SKM-1 (cell line): ENCODE measurements around the gene PAX5.

Experiments used
- DNase-seq: peaks from one replicate; lab custom pipeline; 2025; ENCODE audit not compliant: unreplicated experiment; lab: John Stamatoyannopoulos, UW

PAX5 gene

DNA sequence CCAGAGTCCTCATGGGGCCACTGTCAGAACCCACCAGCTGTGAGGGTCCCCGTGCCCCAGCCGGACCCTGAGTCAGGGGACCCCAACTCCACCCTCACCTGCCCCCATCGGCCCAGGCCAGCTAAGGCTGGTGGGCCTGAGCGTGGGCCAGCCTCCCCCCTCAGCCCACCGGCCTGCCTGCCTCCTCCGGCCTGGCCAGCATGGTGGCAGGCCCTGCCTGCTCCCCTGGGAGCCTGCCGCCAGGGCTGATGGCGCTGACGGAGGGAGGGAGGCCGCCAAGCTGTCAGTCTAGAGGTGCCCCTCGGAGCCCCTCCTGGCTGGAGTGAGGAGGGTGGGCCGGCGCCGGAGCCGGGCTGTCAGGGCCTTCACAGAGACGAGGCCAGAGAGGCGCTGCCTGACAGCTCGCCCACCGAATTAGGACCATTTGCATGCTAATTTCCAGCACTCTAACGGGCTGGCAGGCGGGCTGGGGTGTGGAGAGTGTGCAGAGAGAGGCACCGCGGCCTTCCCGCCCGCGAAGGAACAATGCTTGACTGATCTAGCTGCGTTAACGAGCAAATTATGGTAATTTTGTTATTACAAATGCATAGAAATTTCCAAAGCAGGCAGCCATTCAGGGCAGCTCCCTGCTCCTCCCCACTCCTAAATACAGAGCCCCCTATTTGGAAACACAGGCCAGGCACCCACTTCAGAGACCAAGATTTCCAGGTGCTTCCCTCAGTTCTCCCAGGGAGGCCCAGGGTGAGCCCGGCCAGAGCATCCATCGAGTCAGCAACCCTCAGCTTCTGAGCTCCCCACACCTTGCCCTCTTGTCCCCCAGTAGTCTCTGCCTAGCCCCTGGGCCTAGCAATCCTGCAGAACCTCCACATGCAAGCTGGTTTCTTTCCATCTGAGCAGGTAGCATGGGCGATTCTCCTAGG, 169.3 kb downstream of the PAX5 start:
- DNase-seq: no peak

DNA sequence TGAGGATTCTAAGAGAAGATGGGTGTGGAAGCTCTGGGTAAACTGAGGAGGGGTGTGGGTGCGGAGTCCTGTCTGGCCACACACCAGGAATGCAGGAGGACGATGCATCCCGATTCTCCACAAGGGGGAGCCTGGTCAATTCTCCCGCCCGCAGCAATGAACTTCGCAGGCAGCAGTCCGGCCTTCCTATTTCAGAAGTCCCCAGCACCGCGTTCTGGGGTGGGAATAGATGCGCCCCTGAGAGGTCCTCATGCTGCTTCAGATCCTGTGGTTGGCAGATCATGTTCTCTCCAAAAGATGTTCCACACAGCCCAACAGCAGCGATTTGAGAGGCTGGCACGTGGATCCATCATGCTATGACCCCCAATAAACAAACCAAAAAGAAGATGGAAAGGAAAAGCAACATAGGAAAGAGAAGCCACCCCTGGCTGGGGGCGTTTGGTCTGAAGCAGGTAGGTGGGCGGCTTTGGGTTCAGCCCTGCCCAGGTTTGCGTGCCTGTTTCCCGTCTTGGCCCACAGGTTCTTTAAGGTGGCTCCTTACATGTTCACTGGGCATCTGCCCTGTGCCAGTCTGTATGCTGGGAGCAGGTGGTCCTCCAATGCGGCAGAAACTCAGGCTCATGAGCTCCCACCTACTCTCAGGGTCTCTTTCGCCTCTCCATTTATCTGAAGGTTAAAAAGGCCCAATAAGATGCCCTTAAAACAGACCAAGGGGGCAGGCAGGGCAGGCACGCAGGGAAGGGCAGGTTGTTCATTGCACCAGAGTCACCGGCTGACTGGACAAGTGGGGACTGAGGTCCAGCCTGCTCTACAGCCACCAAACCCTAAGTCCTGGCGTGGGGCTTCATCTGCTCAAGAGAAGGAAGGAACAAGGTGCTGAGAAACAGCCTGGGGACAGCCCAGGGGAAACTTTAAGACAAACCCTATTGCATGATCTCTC, 171.6 kb downstream of the PAX5 start:
- no peak for DNase-seq

DNA sequence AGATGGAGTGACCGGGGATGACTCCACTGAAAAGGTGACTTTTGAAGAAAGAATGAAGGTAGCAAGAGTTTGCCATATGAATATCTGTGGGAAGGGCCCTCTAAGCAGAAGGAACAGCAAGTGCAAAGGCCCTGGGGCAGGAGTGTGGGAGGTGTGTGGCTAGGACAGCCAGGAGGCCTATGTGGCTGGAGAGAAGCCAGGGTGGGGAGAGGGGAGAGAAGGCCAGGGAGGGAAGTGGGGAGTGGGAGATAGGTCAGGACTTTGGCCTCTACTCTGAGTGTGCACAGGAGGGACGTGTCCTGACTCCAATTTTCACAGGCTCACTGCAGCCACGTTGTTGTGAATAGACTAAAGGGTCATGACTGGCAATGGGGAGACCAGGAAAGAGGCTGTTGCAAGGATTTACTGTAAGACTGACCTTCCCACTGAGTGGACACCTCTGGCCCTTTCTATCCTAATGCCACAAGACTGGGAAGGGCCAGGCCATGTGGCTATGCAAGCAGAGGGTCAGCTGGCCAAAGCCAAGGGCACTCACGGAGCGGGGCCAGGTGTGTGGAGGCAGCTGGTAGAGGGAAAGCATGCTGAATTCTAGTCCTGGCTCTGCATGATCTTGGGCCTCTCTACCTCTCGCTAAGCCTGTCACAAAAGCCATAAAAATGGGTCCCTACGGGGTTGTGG, 172.4 kb downstream of the PAX5 start:
- DNase-seq: no peak

DNA sequence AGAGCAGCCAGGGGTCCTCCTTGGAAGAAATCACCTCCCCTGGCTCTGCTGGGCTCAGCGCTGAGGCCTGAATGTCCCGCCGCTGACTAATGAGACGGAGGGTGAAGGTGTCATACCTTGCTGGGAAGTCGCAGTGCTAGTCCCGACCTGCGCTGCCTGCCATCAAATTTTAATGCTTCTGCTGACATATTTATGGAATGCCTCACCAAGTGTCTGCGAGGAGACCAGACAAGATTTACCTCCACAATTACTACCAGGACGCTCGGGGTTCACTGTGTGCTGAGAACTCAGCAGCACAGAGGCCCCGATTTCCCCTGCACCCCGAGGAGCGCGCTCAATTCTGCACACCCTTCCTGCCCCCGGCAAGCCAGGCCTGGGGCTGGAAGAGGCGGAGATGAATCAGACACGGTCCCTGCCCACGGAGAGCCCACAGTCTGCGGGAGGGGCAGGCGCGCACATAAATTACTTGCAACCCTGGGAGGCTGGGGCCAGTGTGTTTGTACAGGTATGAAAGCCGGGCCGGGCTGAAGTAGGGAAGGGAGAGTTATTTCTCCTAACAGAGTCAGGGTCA, 175.2 kb downstream of the PAX5 start:
- no peak for DNase-seq

DNA sequence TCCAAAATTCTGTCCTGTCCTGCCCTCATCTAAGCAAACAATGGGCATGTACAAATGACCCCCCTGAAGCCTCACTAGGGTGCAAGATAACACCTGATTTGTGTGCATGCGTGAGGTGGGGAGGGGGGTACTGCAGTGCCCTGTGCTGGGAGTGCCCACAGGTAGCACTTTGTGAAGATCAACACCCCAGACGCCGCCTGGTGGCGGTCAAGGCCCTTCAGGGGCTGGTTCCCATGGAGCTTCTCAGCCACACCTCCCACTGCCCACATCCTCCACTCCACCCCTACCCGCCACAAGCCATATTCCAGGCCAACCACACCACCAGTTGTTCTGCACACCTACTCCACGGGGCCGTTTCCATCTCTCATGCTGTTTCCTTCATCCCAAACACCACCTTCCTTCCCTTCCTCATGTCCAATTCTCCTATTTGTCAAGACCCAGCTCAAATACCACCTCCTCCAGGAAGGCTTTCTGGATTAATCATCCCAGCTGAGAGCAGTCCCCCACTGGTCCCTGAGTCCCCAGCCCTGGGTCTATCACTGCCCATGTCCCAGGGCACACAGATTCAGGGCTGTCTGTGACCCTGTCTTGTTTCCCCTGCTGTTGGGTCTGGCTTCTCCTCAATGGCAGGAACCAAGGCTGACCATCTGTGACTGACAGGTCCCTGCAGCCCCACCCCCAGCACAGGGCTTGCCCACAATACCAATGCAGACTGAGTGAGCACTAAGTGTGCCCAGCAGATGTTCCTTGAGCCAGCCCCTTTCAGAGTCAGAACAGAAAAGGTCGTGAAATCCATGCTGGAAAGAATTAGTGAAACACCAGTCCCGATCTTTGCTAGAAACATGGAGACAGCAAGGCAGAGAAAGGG, 178.4 kb downstream of the PAX5 start:
- peak; percentile 24 for DNase-seq

DNA sequence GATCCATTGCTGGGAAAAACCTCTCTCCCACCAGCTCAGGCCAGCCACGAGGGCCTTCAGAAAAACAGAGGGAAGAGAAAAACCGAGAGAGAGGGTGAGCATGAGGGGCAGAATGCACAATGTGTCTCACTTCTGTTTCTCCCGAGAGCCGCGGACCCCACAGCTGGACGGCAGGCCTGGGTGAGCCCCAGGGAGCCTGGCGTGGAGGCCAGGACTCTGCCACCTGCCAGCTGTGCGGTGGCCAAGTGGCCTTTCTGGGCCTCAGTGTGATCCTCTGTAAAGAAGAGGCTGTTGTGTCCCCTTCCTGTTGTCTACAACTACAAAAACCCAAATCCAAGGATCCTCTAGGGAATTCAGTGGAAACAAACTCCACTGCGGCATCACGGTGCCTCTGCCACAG, 179.3 kb downstream of the PAX5 start:
- DNase-seq: no peak

DNA sequence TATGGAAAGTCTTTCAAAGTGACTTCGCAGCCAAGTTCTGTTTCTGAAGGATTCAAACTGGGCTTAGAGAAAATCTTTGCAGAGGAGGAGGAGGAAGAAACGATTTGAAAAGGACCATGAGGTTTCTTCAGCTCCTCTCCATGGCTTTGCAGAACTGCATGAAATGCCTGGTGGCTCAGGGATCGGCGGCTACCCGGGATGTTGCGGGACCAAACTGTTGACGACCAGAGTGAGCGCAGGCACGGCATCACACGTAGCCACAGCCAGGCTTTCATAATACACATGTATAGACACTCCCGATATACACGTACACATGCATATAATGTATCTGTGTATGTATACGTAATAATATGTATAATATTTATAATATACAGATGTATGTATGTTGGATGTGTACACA, 180.0 kb downstream of the PAX5 start:
- no peak for DNase-seq

DNA sequence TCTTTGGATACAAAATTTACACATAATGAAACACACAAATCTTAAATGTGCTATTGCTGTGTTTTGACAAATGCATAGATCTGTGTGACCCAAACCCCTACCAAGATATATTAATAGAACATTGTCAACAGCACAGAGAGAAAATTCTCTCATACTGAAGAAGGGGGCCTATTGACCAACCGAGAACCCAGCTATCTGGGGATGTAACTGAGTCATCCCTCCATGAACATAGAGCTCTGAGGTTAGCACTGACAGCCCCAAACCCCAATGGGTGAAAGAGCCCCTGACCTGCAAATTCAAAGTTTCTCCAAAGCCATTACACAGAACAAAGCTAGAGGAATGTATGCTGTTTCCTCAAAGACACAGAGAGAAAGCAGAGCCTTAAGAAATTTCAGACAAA, 180.8 kb downstream of the PAX5 start:
- no peak for DNase-seq

DNA sequence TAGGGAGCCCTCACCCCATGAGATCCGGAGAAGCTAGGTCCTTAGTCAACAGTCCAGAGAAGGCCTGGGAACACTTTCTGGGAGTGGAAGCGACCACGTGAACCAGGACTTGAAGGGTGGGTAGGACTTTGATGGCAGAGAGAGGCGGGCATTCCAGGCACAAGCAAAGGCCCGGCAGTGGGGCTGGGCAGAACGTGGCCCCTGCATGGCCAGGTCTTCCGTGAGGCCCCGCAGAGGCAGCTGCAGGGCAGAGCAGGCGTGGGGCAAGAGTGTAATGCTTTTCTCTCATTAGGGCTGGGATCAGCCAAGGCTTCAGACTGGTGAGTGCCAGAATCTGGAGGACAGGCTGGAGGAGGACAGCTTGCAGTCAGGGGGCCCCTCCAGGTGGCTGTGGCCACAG, 184.1 kb downstream of the PAX5 start:
- DNase-seq: no peak

DNA sequence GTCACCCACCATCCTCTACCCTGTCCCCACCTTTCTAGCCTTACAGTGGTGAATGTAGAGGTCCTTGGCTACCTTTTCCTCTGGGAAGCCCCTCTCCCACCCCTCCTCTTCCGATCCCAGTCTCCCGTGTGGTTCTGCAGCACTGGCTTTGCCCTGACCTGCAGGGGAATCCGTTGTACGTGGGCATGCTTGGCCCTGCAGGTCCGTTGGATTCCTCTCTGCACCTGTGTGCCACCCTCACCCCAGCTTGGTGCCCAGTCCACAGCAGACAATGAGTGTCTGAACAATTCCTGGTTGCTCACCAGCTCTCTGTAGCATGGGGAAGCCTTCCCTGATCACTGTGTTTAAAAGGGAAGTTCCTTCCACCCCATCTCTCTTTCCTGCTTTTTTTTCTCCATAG, 185.1 kb downstream of the PAX5 start:
- DNase-seq: no peak

DNA sequence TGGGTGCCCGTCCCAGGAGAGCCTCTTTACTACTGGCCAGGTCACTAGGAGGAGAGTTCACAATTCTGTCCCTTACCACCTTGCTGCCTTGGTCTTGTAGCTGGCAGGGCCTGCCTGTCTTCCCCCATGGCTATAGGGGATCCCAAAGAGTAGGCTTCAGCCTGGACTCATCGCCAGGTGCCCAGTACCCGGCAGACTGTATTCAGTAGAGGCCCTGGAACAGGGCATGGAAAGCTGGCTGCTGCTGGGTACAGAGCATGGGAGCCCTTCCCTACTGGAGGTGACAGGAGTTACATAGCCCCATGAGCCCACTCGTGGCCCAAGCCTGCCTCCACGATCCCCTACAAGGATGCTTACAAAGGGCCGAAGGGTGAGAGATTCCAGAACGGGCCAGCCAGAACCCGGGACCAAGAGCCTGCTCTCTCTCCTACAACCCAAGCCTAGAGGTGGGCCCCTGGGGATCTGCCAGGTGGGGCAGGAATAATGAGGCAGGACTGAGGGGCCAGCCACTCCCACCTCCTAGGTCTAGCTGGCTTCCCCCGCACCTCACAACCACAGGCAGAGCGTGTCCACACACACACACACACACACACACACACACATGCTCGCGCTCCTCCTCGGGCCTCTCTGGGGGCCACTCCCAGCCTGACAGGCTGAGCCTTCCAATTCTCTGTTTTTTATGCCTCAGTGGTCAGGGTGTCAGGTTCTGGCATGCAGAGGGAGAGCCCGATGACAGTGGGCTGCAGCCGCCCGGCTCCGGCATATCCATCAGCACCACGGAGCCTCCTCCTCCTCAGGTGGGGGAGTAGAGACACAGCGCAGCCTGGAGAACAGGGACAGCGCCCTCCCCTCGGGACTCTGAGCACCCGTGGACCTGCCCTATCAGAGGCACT, 186.0 kb downstream of the PAX5 start:
- DNase-seq: no peak

DNA sequence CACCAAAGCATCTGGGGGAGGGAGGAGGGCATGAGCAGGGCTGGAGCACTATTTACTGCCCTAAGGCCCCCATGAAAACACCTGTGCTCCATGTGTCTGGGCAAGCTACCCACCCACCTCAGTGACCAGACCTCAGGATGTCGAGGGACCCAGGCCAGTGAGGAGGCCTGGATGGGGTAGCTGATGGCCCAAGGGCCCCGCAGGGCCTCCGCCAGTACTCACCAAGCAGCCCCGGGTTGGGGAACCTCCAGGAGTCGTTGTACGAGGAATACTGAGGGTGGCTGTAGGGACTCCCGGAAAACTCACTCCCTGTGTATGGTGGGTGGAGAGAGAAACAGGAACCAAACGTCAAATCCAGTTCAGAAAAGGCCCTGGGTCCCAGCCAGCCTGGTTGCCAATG, 187.4 kb downstream of the PAX5 start:
- DNase-seq: no peak

DNA sequence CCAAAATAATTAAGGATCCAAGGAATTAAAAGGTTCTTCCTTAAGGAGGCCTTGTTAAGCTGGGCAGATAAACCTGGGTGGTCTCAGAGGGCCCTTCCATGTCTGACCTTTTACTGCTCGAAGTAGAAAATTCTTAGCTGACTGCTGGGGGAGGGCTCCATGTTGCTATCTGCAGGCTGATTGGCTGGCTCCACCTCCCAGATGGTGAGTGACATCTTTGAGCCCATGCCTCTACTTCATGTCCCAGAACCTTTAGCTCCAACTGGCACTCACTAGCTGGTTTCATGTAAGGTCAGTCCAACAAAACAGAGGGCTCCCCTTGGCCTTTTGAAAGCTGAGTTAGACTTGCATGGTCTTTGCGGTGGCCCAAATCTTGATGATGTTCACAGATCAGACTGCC, 188.2 kb downstream of the PAX5 start:
- no peak for DNase-seq

DNA sequence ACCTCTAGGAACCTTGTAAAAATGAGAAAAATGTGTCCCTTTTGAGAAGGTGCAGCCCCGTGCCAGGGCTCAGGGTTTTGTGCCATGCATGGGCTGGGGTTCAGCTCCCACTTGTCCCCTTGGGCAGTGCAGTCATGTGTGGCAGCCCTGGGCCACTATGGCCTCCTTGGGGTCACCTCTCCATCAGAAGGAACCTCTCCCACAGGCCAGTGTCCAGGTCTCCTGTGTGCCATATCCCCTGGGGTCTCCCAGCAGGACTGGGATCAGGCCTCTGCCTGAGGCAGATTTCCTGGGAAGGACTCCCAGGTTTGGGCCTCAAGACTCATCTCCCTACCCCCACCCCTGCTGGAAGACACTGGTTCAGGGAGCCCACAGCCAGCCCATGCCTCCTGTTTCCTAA, 189.1 kb downstream of the PAX5 start:
- DNase-seq: no peak

DNA sequence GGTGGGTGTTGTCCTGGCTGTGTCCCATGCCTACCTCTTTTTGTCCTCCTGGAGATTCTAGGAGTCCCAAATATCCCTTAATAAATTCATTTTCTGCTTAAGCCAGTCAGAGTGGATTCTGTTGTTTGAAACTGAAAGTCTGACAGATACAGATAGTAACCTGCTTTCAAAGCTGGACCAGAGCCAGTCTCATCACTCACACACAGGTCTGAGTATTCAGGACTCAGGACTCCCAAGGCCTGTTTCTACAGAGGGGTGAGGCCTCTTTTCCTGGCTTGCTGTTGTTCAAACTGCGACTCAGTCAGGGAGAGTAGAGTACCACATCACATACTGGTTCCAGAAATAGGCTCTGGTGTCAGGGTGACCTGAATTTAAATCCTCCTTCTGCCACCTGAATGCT, 190.1 kb downstream of the PAX5 start:
- DNase-seq: no peak

DNA sequence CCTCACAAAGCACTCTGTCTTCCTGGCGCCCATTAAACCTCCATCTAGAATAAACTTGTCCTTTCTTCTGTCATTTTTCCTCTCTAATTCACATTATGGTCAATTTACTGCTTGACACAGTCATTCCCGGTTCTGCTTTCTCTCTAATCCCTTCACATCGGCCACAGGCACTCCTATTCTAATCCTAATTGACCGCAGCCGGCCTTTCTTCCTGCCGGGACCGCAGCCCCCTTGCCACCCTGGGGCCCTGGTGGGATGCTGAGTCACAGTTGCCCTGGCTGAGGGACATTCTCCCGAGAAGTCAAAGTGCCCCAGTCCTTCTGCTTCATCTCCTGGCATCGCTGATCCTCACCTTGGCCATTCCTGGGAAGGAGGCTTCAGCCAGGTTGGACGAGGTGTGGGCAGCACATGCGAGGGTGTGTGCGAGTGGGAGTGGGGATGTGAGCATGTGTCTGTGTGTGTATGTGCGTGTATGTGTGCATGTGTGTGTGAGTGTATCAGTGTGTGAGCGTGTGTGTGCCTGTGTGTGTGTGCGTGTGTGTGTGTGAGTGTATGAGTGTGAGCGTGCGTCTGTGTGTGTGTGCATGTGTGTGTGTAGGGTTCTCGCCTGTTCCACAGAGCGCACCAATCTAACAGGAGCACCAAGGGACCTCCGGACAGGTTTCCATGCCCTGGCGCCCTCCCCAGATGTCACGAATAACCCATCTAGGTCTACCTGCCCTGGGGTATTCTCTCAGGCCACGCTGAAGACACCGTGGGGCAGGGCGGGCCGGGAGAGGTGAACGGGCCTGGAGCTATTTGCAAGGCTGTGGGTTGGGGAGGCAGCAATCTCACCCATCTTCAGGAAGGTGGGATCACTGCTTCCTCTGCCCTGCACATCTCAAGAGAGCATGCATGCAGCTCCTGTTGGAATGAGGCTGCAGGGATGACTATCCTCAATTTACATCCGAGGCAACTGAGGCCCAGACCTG, 191.2 kb downstream of the PAX5 start:
- DNase-seq: no peak

DNA sequence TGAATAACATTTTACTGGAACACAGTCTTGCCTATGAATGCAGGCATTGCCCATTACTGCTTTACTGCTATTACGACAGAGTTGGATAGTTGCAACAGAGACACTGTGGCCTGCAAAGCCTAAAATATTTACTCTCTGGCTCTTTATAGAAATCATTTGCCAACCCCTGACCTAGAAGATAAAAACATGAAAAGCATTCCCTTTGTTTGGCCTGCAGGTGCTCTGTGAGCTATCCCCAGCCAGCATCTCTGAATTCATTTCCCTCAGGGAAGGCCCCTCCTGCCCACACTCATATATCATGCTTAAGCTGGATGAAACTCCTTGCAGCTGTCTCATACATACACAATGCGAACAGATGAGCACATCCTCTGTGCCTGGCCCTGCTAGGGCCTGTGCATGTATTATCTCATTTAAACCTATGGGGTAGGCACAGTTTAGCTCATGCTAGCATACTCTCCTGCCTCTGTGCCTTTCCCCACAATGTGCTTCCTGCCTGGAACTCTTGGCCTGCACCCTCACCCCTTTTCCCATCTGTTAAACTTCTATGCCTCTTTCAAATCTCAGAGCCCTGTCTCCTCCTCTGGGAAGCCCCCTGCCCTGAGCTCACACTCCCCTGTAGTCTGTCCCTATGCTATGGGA, 193.1 kb downstream of the PAX5 start:
- no peak for DNase-seq
